ENCODE results near the gene SOD1. TPM values are rescaled to one million over a fixed set of nuclear protein-coding genes. Genes with fewer than 3 reads are reported as not detected.
A peak's percentile ranks its signal among the peaks of the same experiment; 100 is the strongest.

SOD1 gene
- total RNA-seq (100 to 1,000 TPM; 167 to 176 TPM), polyA plus RNA-seq (100 to 1,000 TPM; 329 to 479 TPM)
- long read RNA-seq, donor 1, transcript SOD1-201 (5 exons, 966 nt), result major isoform, 106 of 112 reads
- long read RNA-seq, donor 1, partial matches to known transcripts, result 2 of 112 reads
- long read RNA-seq, donor 1, other reads (novel, unspliced or antisense), result 4 of 112 reads
- long read RNA-seq, donor 2, transcript SOD1-201 (5 exons, 966 nt), result major isoform, 77 of 84 reads
- long read RNA-seq, donor 2, partial matches to known transcripts, result 2 of 84 reads
- long read RNA-seq, donor 2, other reads (novel, unspliced or antisense), result 5 of 84 reads

- 1% methylated on average over 85 to 87 of the region's 87 CpGs for WGBS, 2 donors
- ATAC-seq (ENCODE audit: low FRiP score) (peak; percentile 98), DNase-seq (peak; percentile 97 to 98)
- Histone ChIP-seq H3K36me3 (ENCODE audit: control insufficient read depth in 1 of 2, insufficient read depth in 2 of 2, low read length in 1 of 2) (peaks cover 0 to 3% of the 10 kb centered on the region in 2 donors), H3K4me1 (ENCODE audit: control insufficient read depth in 1 of 2, insufficient read depth in 2 of 2, low read length in 2 of 2) (peaks cover 0 to 5% of the 10 kb centered on the region in 2 donors), H3K27ac (ENCODE audit: low read depth in 1 of 2, low read length in 2 of 2) (peak within 1 kb of the TSS; percentile 77 to 89), H3K9me3 (ENCODE audit: control insufficient read depth, low read length) (no peaks in the 10 kb centered on the region), H3K4me3 (ENCODE audit: low read length in 2 of 2) (peak within 1 kb of the TSS; percentile 65 to 76), H3K27me3 (ENCODE audit: control insufficient read depth in 1 of 2, insufficient read depth in 2 of 2, low read length in 1 of 2) (no peaks in the 10 kb centered on the region)
- intact Hi-C loops (cut with DNase I), result loop anchor here (5.0 to 10.0 kb wide), 2 partner anchors 73 to 615 kb away; partner anchors contain the start of genes SCAF4 (in 2 of the 2) and MIS18A (in 1 of the 2)
Observed at GRCh38 chr21:31659536-31660258, at the start of gene SOD1. Gene SOD1, plus strand, starts transcription at chr21:31659693. Its CDS starts 77 bp downstream, at chr21:31659770.

GRCh38 chr21:31611445-31611844 lies 48.0 kb upstream of the SOD1 start:
- Histone ChIP-seq H3K27me3 (ENCODE audit: control insufficient read depth in 1 of 2, insufficient read depth in 2 of 2, low read length in 1 of 2) (no peaks in the 10 kb centered on the region), H3K36me3 (ENCODE audit: control insufficient read depth in 1 of 2, insufficient read depth in 2 of 2, low read length in 1 of 2) (no peaks in the 10 kb centered on the region), H3K9me3 (ENCODE audit: control insufficient read depth, low read length) (peaks cover 1% of the 10 kb centered on the region), H3K4me3 (ENCODE audit: low read length in 2 of 2) (no peak overlapping the region), H3K4me1 (ENCODE audit: control insufficient read depth in 1 of 2, insufficient read depth in 2 of 2, low read length in 2 of 2) (no peaks in the 10 kb centered on the region), H3K27ac (ENCODE audit: low read depth in 1 of 2, low read length in 2 of 2) (no peak overlapping the region)
- intact Hi-C loops (cut with DNase I), result no loop called here
- DNase-seq (no peak), ATAC-seq (ENCODE audit: low FRiP score) (no peak)
- 89 to 92% methylated on average over 7 of the region's 7 CpGs for WGBS, 2 donors

- WGBS, 2 donors, result 47 to 50% methylated on average over 22 of the region's 22 CpGs
- no peak overlapping the region for H3K27ac ChIP-seq (ENCODE audit: low read depth in 1 of 2, low read length in 2 of 2)
- no peak for DNase-seq
- intact Hi-C loops (cut with DNase I), result no loop called here
- no peaks in the 10 kb centered on the region for H3K4me1 ChIP-seq (ENCODE audit: control insufficient read depth in 1 of 2, insufficient read depth in 2 of 2, low read length in 2 of 2)
- no peaks in the 10 kb centered on the region for H3K36me3 ChIP-seq (ENCODE audit: control insufficient read depth in 1 of 2, insufficient read depth in 2 of 2, low read length in 1 of 2)
- peaks cover 1% of the 10 kb centered on the region for H3K9me3 ChIP-seq (ENCODE audit: control insufficient read depth, low read length)
- H3K27me3 ChIP-seq (ENCODE audit: control insufficient read depth in 1 of 2, insufficient read depth in 2 of 2, low read length in 1 of 2), result no peaks in the 10 kb centered on the region
- no peak overlapping the region for H3K4me3 ChIP-seq (ENCODE audit: low read length in 2 of 2)
- no peak for ATAC-seq (ENCODE audit: low FRiP score)
Observed at GRCh38 chr21:31612894-31613785, 46.4 kb upstream of the SOD1 start.

- no peaks in the 10 kb centered on the region for H3K4me1 ChIP-seq (ENCODE audit: control insufficient read depth in 1 of 2, insufficient read depth in 2 of 2, low read length in 2 of 2)
- H3K27me3 ChIP-seq (ENCODE audit: control insufficient read depth in 1 of 2, insufficient read depth in 2 of 2, low read length in 1 of 2), result no peaks in the 10 kb centered on the region
- no peak overlapping the region for H3K4me3 ChIP-seq (ENCODE audit: low read length in 2 of 2)
- intact Hi-C loops (cut with DNase I), result no loop called here
- no peak overlapping the region for H3K27ac ChIP-seq (ENCODE audit: low read depth in 1 of 2, low read length in 2 of 2)
- no peaks in the 10 kb centered on the region for H3K36me3 ChIP-seq (ENCODE audit: control insufficient read depth in 1 of 2, insufficient read depth in 2 of 2, low read length in 1 of 2)
- H3K9me3 ChIP-seq (ENCODE audit: control insufficient read depth, low read length), result peaks cover 3% of the 10 kb centered on the region
- no peak for DNase-seq
- WGBS, 2 donors, result 13 to 25% methylated on average over 1 of the region's 1 CpG
- no peak for ATAC-seq (ENCODE audit: low FRiP score)
Observed at GRCh38 chr21:31614705-31615104, 44.8 kb upstream of the SOD1 start.

- Histone ChIP-seq H3K36me3 (ENCODE audit: control insufficient read depth in 1 of 2, insufficient read depth in 2 of 2, low read length in 1 of 2) (no peaks in the 10 kb centered on the region), H3K4me1 (ENCODE audit: control insufficient read depth in 1 of 2, insufficient read depth in 2 of 2, low read length in 2 of 2) (no peaks in the 10 kb centered on the region), H3K9me3 (ENCODE audit: control insufficient read depth, low read length) (peaks cover 2% of the 10 kb centered on the region), H3K27me3 (ENCODE audit: control insufficient read depth in 1 of 2, insufficient read depth in 2 of 2, low read length in 1 of 2) (no peaks in the 10 kb centered on the region), H3K4me3 (ENCODE audit: low read length in 2 of 2) (no peak overlapping the region), H3K27ac (ENCODE audit: low read depth in 1 of 2, low read length in 2 of 2) (no peak overlapping the region)
- WGBS, 2 donors, result 85% methylated on average over 9 of the region's 9 CpGs
- intact Hi-C loops (cut with DNase I), result no loop called here
- DNase-seq (no peak), ATAC-seq (ENCODE audit: low FRiP score) (no peak)
Observed at GRCh38 chr21:31616216-31616615, 43.3 kb upstream of the SOD1 start.

GRCh38 chr21:31618696-31619430 lies 40.6 kb upstream of the SOD1 start:
- no peak for ATAC-seq (ENCODE audit: low FRiP score)
- intact Hi-C loops (cut with DNase I), result no loop called here
- 74 to 76% methylated on average over 2 of the region's 2 CpGs for WGBS, 2 donors

GRCh38 chr21:31622397-31622796 lies 37.1 kb upstream of the SOD1 start:
- no peaks in the 10 kb centered on the region for H3K27me3 ChIP-seq (ENCODE audit: control insufficient read depth in 1 of 2, insufficient read depth in 2 of 2, low read length in 1 of 2)
- no peaks in the 10 kb centered on the region for H3K36me3 ChIP-seq (ENCODE audit: control insufficient read depth in 1 of 2, insufficient read depth in 2 of 2, low read length in 1 of 2)
- DNase-seq (no peak), ATAC-seq (ENCODE audit: low FRiP score) (no peak)
- no peaks in the 10 kb centered on the region for H3K4me1 ChIP-seq (ENCODE audit: control insufficient read depth in 1 of 2, insufficient read depth in 2 of 2, low read length in 2 of 2)
- intact Hi-C loops (cut with DNase I), result no loop called here
- H3K9me3 ChIP-seq (ENCODE audit: control insufficient read depth, low read length), result peaks cover 5% of the 10 kb centered on the region
- 64 to 83% methylated on average over 3 of the region's 3 CpGs for WGBS, 2 donors
- no peak overlapping the region for H3K4me3 ChIP-seq (ENCODE audit: low read length in 2 of 2)
- H3K27ac ChIP-seq (ENCODE audit: low read depth in 1 of 2, low read length in 2 of 2), result no peak overlapping the region

More at GRCh38 chr21:31618696-31619430, 40.6 kb upstream of the SOD1 start:
- Histone ChIP-seq H3K27ac (ENCODE audit: low read depth in 1 of 2, low read length in 2 of 2) (no peak overlapping the region), H3K9me3 (ENCODE audit: control insufficient read depth, low read length) (peaks cover 4% of the 10 kb centered on the region), H3K36me3 (ENCODE audit: control insufficient read depth in 1 of 2, insufficient read depth in 2 of 2, low read length in 1 of 2) (no peaks in the 10 kb centered on the region), H3K4me3 (ENCODE audit: low read length in 2 of 2) (no peak overlapping the region), H3K27me3 (ENCODE audit: control insufficient read depth in 1 of 2, insufficient read depth in 2 of 2, low read length in 1 of 2) (no peaks in the 10 kb centered on the region), H3K4me1 (ENCODE audit: control insufficient read depth in 1 of 2, insufficient read depth in 2 of 2, low read length in 2 of 2) (no peaks in the 10 kb centered on the region)
- no peak for DNase-seq

- no peaks in the 10 kb centered on the region for H3K36me3 ChIP-seq (ENCODE audit: control insufficient read depth in 1 of 2, insufficient read depth in 2 of 2, low read length in 1 of 2)
- H3K4me1 ChIP-seq (ENCODE audit: control insufficient read depth in 1 of 2, insufficient read depth in 2 of 2, low read length in 2 of 2), result no peaks in the 10 kb centered on the region
- peaks cover 5% of the 10 kb centered on the region for H3K9me3 ChIP-seq (ENCODE audit: control insufficient read depth, low read length)
- intact Hi-C loops (cut with DNase I), result no loop called here
- no peak overlapping the region for H3K4me3 ChIP-seq (ENCODE audit: low read length in 2 of 2)
- H3K27ac ChIP-seq (ENCODE audit: low read depth in 1 of 2, low read length in 2 of 2), result no peak overlapping the region
- DNase-seq, result no peak
- no peaks in the 10 kb centered on the region for H3K27me3 ChIP-seq (ENCODE audit: control insufficient read depth in 1 of 2, insufficient read depth in 2 of 2, low read length in 1 of 2)
- WGBS, 2 donors, result 59 to 70% methylated on average over 6 of the region's 6 CpGs
- no peak for ATAC-seq (ENCODE audit: low FRiP score)
Observed at GRCh38 chr21:31623664-31624063, 35.8 kb upstream of the SOD1 start.

All from aorta (tissue), 5 donors.